ENCODE results near the gene ANGPTL2. TPM values are rescaled to one million over a fixed set of nuclear protein-coding genes. Genes with fewer than 3 reads are reported as not detected.

Gene ANGPTL2
- total RNA-seq, 1 experiment from 2014 or later: 5.1 TPM

- H4K5ac ChIP-seq (ENCODE audit: insufficient read length, low read depth, low read length): no peak overlapping the region
- H3K9me3 Mint-ChIP-seq: no peaks in the 10 kb centered on the region
- no peak for DNase-seq
- H4K20me1 ChIP-seq (ENCODE audit: control insufficient read depth, insufficient read depth, insufficient read length): no peaks in the 10 kb centered on the region
- H3K4me3 Mint-ChIP-seq: no peak overlapping the region
- no peaks in the 10 kb centered on the region for H3K27me3 ChIP-seq (ENCODE audit: insufficient read depth, low read length)
- H3K4me2 ChIP-seq (ENCODE audit: insufficient read depth, insufficient read length, low read length): no peak overlapping the region
- no peaks in the 10 kb centered on the region for H3K4me1 ChIP-seq (ENCODE audit: insufficient read depth, low read length)
- H3K23ac ChIP-seq (ENCODE audit: insufficient read length, low read depth, low read length): no peak overlapping the region
- H2AFZ ChIP-seq (ENCODE audit: low read length): no peak overlapping the region
- no peak overlapping the region for H2BK15ac ChIP-seq (ENCODE audit: low read depth, low read length)
- H3T11ph ChIP-seq (ENCODE audit: low read length): no peak overlapping the region
- no peaks in the 10 kb centered on the region; a peak in 3 of 7 replicates for H3K36me3 Mint-ChIP-seq (ENCODE audit: insufficient read depth in 1 of 3, low read depth in 3 of 3)
- H3K79me1 ChIP-seq (ENCODE audit: insufficient read depth, low read depth, low read length, poor library complexity, severe bottlenecking): no peaks in the 10 kb centered on the region
- H3K27ac Mint-ChIP-seq: no peak overlapping the region; a peak in 1 of 7 replicates
- no peak overlapping the region for H2AK5ac ChIP-seq (ENCODE audit: insufficient read length, low read length)
- TF ChIP-seq, protein P1, sequence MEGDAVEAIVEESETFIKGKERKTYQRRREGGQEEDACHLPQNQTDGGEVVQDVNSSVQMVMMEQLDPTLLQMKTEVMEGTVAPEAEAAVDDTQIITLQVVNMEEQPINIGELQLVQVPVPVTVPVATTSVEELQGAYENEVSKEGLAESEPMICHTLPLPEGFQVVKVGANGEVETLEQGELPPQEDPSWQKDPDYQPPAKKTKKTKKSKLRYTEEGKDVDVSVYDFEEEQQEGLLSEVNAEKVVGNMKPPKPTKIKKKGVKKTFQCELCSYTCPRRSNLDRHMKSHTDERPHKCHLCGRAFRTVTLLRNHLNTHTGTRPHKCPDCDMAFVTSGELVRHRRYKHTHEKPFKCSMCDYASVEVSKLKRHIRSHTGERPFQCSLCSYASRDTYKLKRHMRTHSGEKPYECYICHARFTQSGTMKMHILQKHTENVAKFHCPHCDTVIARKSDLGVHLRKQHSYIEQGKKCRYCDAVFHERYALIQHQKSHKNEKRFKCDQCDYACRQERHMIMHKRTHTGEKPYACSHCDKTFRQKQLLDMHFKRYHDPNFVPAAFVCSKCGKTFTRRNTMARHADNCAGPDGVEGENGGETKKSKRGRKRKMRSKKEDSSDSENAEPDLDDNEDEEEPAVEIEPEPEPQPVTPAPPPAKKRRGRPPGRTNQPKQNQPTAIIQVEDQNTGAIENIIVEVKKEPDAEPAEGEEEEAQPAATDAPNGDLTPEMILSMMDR (conservative IDR thresholded peaks at IDR 0.05): no peak
- H3K56ac ChIP-seq (ENCODE audit: insufficient read length, low read depth, low read length): no peak overlapping the region
- H3K18ac ChIP-seq (ENCODE audit: insufficient read length, low read depth, low read length): no peak overlapping the region
- H3K14ac ChIP-seq (ENCODE audit: insufficient read depth, low read length): no peak overlapping the region
- H3K9me3 ChIP-seq (ENCODE audit: control insufficient read depth, low read depth, low read length): no peaks in the 10 kb centered on the region
- no peak overlapping the region for H2BK20ac ChIP-seq (ENCODE audit: low read depth, low read length, poor library complexity, severe bottlenecking)
- WGBS (ENCODE audit: extremely low coverage, insufficient read length, low lambda C conversion rate): no CpG with 5 or more reads among the region's 6 CpGs
- no peaks in the 10 kb centered on the region for H3K79me2 ChIP-seq (ENCODE audit: insufficient read depth, low read length)
- H3K23me2 ChIP-seq (ENCODE audit: insufficient read length, low read depth, low read length, poor library complexity, severe bottlenecking): no peaks in the 10 kb centered on the region
- H3K9ac ChIP-seq (ENCODE audit: extremely low read depth, insufficient read length, low read length): no peak overlapping the region
- no peaks in the 10 kb centered on the region for H3K27me3 Mint-ChIP-seq (ENCODE audit: low read depth)
- peaks cover 0 to 4% of the 10 kb centered on the region in 2 experiments; a peak in 2 of 4 replicates for H3K4me1 Mint-ChIP-seq
- no peak overlapping the region for H2BK12ac ChIP-seq (ENCODE audit: insufficient read length, low read depth, low read length)
- no peak overlapping the region for H4K91ac ChIP-seq (ENCODE audit: insufficient read length, low read depth, low read length)
- no peak overlapping the region for H4K8ac ChIP-seq (replicated peaks; ENCODE audit: insufficient read length, low read depth, low read length)
- H2BK5ac ChIP-seq (ENCODE audit: insufficient read length, low read length): no peak overlapping the region
- no peak overlapping the region for H2BK120ac ChIP-seq (ENCODE audit: low read depth, low read length, poor library complexity, severe bottlenecking)
- no peak overlapping the region for H3K4ac ChIP-seq (ENCODE audit: low read depth, low read length)
- H3K27ac ChIP-seq (ENCODE audit: insufficient read length, low read depth, low read length): no peak overlapping the region
These were observed 32.0 kb downstream of the ANGPTL2 start for GRCh38 chr9:127090341-127090985.
